PC-3 (cell line): ENCODE data around the gene NPPB.

Experiments used
- CTCF ChIP-seq: fragments of 300-600 bp; sonication (generic); conservative IDR thresholded peaks from 2 replicates; pipeline ENCODE4 v1.5.1; 2017; ENCODE audit warnings: antibody characterized with exemption, low read depth, mild to moderate bottlenecking, low read length
- EZH2 ChIP-seq: fragments of 300-600 bp; sonication (generic); IDR thresholded peaks from one replicate; pipeline ENCODE4 v1.6.1; 2017; ENCODE audit warnings: antibody characterized with exemption, mild to moderate bottlenecking, low read length; ENCODE audit not compliant: unreplicated experiment
- EZH2phosphoT487 ChIP-seq: fragments of 300-600 bp; sonication (generic); IDR thresholded peaks from 2 replicates; pipeline ENCODE4 v1.6.1; 2018; ENCODE audit warnings: mild to moderate bottlenecking, antibody characterized with exemption, low read length, borderline replicate concordance

GRCh38 chr1:11874258-11874562, 15.5 kb upstream of the NPPB start:
- TF ChIP-seq CTCF (no peak), EZH2 (no peak), EZH2phosphoT487 (no peak)
